HG03097 (cell line): ENCODE measurements around the gene PRLR.

Experiments
- ATAC-seq: cut with Tn5 transposase; IDR thresholded peaks from one replicate; pipeline ENCODE4 v1.9.1; 2021; ENCODE audit not compliant: unreplicated experiment, low FRiP score

PRLR gene

GRCh38 chr5:35091704-35092103 lies 138.6 kb downstream of the PRLR start:
- ATAC-seq: no peak

- no peak for ATAC-seq
Measured at GRCh38 chr5:35089334-35090314, 140.7 kb downstream of the PRLR start.

- ATAC-seq: no peak
Measured at GRCh38 chr5:35087991-35088390, 142.3 kb downstream of the PRLR start.

GRCh38 chr5:35083150-35083549 lies 147.1 kb downstream of the PRLR start:
- ATAC-seq: no peak

- ATAC-seq: no peak
Measured at GRCh38 chr5:35082530-35082929, 147.8 kb downstream of the PRLR start.

- no peak for ATAC-seq
Measured at GRCh38 chr5:35081134-35081533, 149.2 kb downstream of the PRLR start.

- ATAC-seq: no peak
Measured at GRCh38 chr5:35073160-35073559, 157.1 kb downstream of the PRLR start.

- no peak for ATAC-seq
Measured at GRCh38 chr5:35069188-35069587, 161.1 kb downstream of the PRLR start.

- no peak for ATAC-seq
Measured at GRCh38 chr5:35067985-35068384, 162.3 kb downstream of the PRLR start.

GRCh38 chr5:35066260-35066795 lies 164.0 kb downstream of the PRLR start:
- ATAC-seq: peak; percentile 62

- no peak for ATAC-seq
Measured at GRCh38 chr5:35063414-35063813, 166.9 kb downstream of the PRLR start.

GRCh38 chr5:35061211-35061770 lies 169.0 kb downstream of the PRLR start:
- no peak for ATAC-seq

GRCh38 chr5:35060236-35060635 lies 170.1 kb downstream of the PRLR start:
- no peak for ATAC-seq

GRCh38 chr5:35059251-35059650 lies 171.0 kb downstream of the PRLR start:
- ATAC-seq: no peak

GRCh38 chr5:35058374-35058788 lies 171.9 kb downstream of the PRLR start:
- ATAC-seq: peak; percentile 94

- no peak for ATAC-seq
Measured at GRCh38 chr5:35056686-35057085, 173.6 kb downstream of the PRLR start.

GRCh38 chr5:35052838-35053237 lies 177.4 kb downstream of the PRLR start:
- no peak for ATAC-seq

- ATAC-seq: no peak
Measured at GRCh38 chr5:35050541-35051126, 179.7 kb downstream of the PRLR start.

- ATAC-seq: no peak
Measured at GRCh38 chr5:35048910-35049309, 181.4 kb downstream of the PRLR start.

- no peak for ATAC-seq
Measured at GRCh38 chr5:35047785-35048404, 182.4 kb downstream of the PRLR start, which contains the start of gene AGXT2. Gene AGXT2 (minus strand): TSS chr5:35047949. CDS start chr5:35047892, 57 bp downstream.

GRCh38 chr5:35046774-35047173 lies 183.5 kb downstream of the PRLR start:
- ATAC-seq: no peak
